ENCODE data around the gene CPVL.
A peak's percentile ranks its signal among the peaks of the same experiment; 100 is the strongest.

The CPVL gene

DNA sequence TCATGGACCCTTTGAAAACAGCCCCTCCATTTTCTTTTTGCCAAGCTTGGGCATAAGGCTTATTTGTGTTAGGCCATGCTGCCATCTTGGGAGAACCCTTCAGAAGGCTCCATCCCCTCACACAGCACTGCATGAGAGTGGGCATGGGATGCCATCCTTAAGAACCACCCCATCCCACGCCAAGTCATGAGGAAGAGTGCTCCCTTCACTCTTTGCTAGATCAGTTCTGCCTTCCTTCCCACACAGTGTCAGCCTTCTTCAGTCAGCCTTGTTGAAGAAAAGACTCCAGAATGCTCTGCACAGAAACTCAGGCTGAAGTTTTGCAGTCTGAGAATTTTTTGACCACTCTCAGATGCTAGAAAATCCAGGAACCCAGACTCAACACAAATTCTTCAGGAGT lies 32.8 kb upstream of the CPVL start:
- no peaks in the 10 kb centered on the region for H3K9me3 ChIP-seq
- TF ChIP-seq CTCF (IDR thresholded peaks at IDR 0.05), result no peak
- H3K4me3 ChIP-seq, result no peak overlapping the region
- DNase-seq, result no peak
- no peaks in the 10 kb centered on the region for H3K4me1 ChIP-seq
- H3K36me3 ChIP-seq, result no peaks in the 10 kb centered on the region
- H3K27me3 ChIP-seq, result no peaks in the 10 kb centered on the region
- intact Hi-C loops (cut with DNase I; ENCODE audit: low total_unique reads), result no loop called here
- H3K27ac ChIP-seq, result no peak overlapping the region

DNA sequence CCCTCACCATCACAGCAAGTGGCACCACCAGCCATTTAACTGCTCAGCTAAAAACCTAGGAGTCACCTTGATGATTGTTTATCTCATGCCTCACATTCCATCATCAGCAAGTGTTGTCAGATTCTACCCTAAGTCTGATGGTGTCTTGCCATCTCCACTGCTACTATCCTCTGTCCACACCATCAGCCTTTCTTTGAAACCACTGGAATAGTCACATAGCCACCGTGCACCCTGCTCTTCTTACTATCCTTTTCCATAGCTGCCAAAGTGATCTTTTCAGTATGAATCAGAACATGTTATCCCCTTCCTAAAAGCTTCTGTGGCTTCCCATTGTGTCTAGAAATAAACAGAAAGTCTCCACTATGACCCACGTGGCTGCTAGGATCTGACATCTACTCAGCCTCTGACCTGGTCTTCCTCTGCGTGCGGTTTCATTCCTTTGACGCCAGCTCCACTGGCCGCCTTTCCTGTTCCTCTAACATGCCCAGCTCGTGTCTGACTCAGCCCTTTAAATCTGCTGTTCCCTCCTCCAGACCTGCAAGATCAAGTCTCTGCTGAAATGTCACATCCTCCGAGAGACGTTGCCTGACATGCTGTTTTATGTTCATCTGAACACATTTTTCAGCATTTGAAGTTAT lies 31.7 kb upstream of the CPVL start:
- Histone ChIP-seq H3K27me3 (no peaks in the 10 kb centered on the region), H3K27ac (no peak overlapping the region), H3K36me3 (no peaks in the 10 kb centered on the region), H3K9me3 (no peaks in the 10 kb centered on the region), H3K4me1 (no peaks in the 10 kb centered on the region), H3K4me3 (no peak overlapping the region)
- intact Hi-C loops (cut with DNase I; ENCODE audit: low total_unique reads), result no loop called here
- TF ChIP-seq CTCF (IDR thresholded peaks at IDR 0.05), result no peak
- DNase-seq, result peak; percentile 62 to 81

- Histone ChIP-seq H3K4me1 (no peaks in the 10 kb centered on the region), H3K4me3 (no peak overlapping the region), H3K27me3 (no peaks in the 10 kb centered on the region), H3K9me3 (no peaks in the 10 kb centered on the region), H3K36me3 (no peaks in the 10 kb centered on the region), H3K27ac (no peak overlapping the region)
- no peak for TF ChIP-seq CTCF (IDR thresholded peaks at IDR 0.05)
- intact Hi-C loops (cut with DNase I; ENCODE audit: low total_unique reads), result no loop called here
- DNase-seq, result no peak
These were observed 27.1 kb upstream of the CPVL start for GRCh38 chr7:29173458-29173857.

DNA sequence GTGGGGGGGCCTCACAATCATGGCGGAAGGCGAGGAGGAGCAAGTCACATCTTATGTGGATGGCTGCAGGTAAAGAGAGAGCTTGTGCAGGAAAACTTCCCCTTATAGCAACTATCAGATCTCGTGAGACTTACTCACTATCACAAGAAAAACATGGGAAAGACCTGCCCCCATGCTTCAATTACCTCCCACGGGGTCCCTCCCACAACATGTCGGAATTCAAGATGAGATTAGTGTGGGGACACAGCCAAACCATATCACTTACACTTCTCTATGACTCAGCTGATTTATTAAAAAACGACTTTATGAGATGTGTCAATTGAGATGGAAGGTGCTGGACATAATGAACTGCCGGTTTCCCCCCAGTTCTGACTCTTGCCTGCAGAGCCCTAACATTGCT lies 24.4 kb upstream of the CPVL start:
- Histone ChIP-seq H3K27ac (no peak overlapping the region), H3K4me3 (no peak overlapping the region), H3K9me3 (no peaks in the 10 kb centered on the region), H3K27me3 (no peaks in the 10 kb centered on the region), H3K36me3 (no peaks in the 10 kb centered on the region), H3K4me1 (no peaks in the 10 kb centered on the region)
- no peak for TF ChIP-seq CTCF (IDR thresholded peaks at IDR 0.05)
- intact Hi-C loops (cut with DNase I; ENCODE audit: low total_unique reads), result no loop called here
- no peak for DNase-seq

- Histone ChIP-seq H3K4me3 (no peak overlapping the region), H3K9me3 (no peaks in the 10 kb centered on the region), H3K27me3 (no peaks in the 10 kb centered on the region), H3K36me3 (no peaks in the 10 kb centered on the region), H3K27ac (no peak overlapping the region), H3K4me1 (no peaks in the 10 kb centered on the region)
- DNase-seq, result no peak
- intact Hi-C loops (cut with DNase I; ENCODE audit: low total_unique reads), result no loop called here
- no peak for TF ChIP-seq CTCF (IDR thresholded peaks at IDR 0.05)
These were observed 21.4 kb upstream of the CPVL start for GRCh38 chr7:29167721-29168120.

DNA sequence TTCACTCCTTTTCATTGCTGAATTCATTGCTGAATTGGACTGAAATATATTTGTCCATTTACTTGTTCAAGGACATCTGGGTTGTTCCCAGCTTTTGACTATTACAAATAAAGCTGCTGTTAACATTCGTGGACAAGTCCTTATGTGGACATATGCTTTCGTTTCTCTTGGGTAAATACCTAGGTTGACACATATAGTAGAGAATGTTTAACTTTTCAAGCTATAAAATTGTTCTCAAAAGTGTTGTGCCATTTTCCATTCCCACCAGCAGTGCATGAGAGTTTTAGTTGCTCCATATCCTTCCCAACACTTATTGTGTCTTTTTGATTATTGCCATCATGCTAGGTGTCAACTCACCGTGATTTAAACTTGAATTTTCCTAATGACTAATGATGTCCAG lies 17.5 kb upstream of the CPVL start:
- intact Hi-C loops (cut with DNase I; ENCODE audit: low total_unique reads), result no loop called here
- Histone ChIP-seq H3K27me3 (peaks cover 0 to 9% of the 10 kb centered on the region in 2 donors), H3K4me3 (no peak overlapping the region), H3K4me1 (no peaks in the 10 kb centered on the region), H3K27ac (no peak overlapping the region), H3K9me3 (no peaks in the 10 kb centered on the region), H3K36me3 (no peaks in the 10 kb centered on the region)
- no peak for DNase-seq
- no peak for TF ChIP-seq CTCF (IDR thresholded peaks at IDR 0.05)
